Activated CD4-positive, alpha-beta memory T cell treated with anti-CD3 and anti-CD28 coated beads for 36 hours (primary cell): Measurements from ENCODE around the gene CCDC194. TPM values are rescaled to one million over a fixed set of nuclear protein-coding genes. Genes with fewer than 3 reads are reported as not detected.
"Not testable (repeated sequence)": the region's sequence is repeated elsewhere in the genome, so short reads cannot be mapped to it uniquely, and the experiment has no call there.

ENCODE experiments used
- CTCF ChIA-PET: fragments of 350-600 bp; sonication (Branson Sonifier 250); formaldehyde crosslinking; loops from one replicate; lab custom pipeline; 2021; ENCODE audit warnings: antibody characterized with exemption, inconsistent platforms; lab: Charles Lee
- POLR2A ChIA-PET: fragments of 350-600 bp; sonication (Branson Sonifier 250); formaldehyde crosslinking; loops from one replicate; lab custom pipeline; 2021; ENCODE audit warnings: antibody characterized with exemption; lab: Charles Lee
- DNase-seq: peaks from one replicate; pipeline ENCODE4 v3.0.0-alpha.2; 2020
- H3K27ac Mint-ChIP-seq: one replicate; pipeline ENCODE4 v1.8.0; 2021; ENCODE audit warnings: mixed read lengths
- H3K27me3 Mint-ChIP-seq: one replicate; pipeline ENCODE4 v1.8.0; 2021; ENCODE audit warnings: mixed read lengths
- H3K36me3 Mint-ChIP-seq: one replicate; pipeline ENCODE4 v1.8.0; 2021; ENCODE audit warnings: mixed read lengths
- H3K4me1 Mint-ChIP-seq: one replicate; pipeline ENCODE4 v1.8.0; 2021; ENCODE audit warnings: low read depth, mixed read lengths
- H3K4me3 Mint-ChIP-seq: one replicate; pipeline ENCODE4 v1.8.0; 2021; ENCODE audit warnings: mild to moderate bottlenecking, mixed read lengths
- H3K9me3 Mint-ChIP-seq: one replicate; pipeline ENCODE4 v1.8.0; 2021; ENCODE audit warnings: mixed read lengths
- intact Hi-C: fragments of 100-400 bp; cut with micrococcal nuclease; formaldehyde crosslinking; loops from one replicate; pipeline ENCODE4 v1.15.1; 2023
- total RNA-seq, 2 experiments: library from RNA; stranded (reverse); gene quantifications; one replicate each; pipeline ENCODE4 v1.2.3, GENCODE V29; 2021

Gene CCDC194
- total RNA-seq, 2 experiments from 2014 or later, result 1.4 to 2.3 TPM

DNA sequence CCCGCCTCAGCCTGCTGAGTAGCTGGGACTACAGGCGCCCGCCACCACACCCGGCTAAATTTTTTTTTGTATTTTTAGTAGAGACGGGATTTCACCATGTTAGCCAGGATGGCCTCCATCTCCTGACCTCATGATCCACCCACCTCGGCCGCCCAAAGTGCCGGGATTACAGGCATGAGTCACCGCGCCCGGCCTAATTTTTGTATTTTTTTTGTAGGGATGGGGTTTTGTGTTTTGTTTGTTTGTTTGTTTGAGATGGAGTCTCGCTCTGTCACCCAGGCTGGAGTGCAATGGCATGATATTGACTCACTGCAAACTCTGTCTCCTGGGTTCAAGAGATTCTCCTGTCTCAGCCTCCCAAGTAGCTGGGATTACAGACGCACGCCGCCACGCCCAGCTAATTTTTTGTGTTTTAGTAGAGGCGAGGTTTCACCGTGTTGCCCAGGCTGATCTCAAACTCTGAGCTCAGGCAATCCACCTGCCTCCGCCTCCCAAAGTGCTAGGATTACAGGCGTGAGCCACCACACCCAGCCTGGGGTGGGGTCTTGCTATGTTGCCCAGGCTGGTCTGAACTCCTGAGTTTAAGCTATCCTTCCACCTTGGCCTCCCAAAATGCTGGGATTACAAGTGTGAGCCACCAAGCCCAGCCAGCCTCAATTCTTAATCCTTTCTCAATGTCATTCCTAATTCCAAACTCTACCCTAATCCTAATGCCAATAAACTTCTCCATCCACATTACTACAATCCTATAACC lies 30.0 kb downstream of the CCDC194 start:
- intact Hi-C loops, H3K27me3 Mint-ChIP-seq, DNase-seq, H3K9me3 Mint-ChIP-seq, H3K4me3 Mint-ChIP-seq, H3K4me1 Mint-ChIP-seq, H3K36me3 Mint-ChIP-seq, POLR2A ChIA-PET, H3K27ac Mint-ChIP-seq: not testable (repeated sequence)
- CTCF ChIA-PET, result interaction anchor here (0.6 to 0.8 kb wide), 2 partner anchors 20 to 104 kb away, joined by 3 read pairs; no protein-coding TSS in a partner anchor

- Mint-ChIP-seq H3K4me1 (no peaks in the 10 kb centered on the region), H3K4me3 (no peak overlapping the region), H3K9me3 (no peaks in the 10 kb centered on the region), H3K36me3 (no peaks in the 10 kb centered on the region), H3K27me3 (no peaks in the 10 kb centered on the region), H3K27ac (no peak overlapping the region)
- intact Hi-C loops, result no loop called here
- ChIA-PET CTCF (interaction anchor here (1.2 kb wide), 1 partner anchor 26 kb away, joined by 4 read pairs; no protein-coding TSS in a partner anchor), POLR2A (no interaction called here)
- DNase-seq, result no peak
Observed at GRCh38 chr19:17359905-17360800, 33.8 kb downstream of the CCDC194 start.

- Mint-ChIP-seq H3K4me1 (no peaks in the 10 kb centered on the region), H3K9me3 (no peaks in the 10 kb centered on the region), H3K36me3 (no peaks in the 10 kb centered on the region), H3K27me3 (no peaks in the 10 kb centered on the region), H3K27ac (no peak overlapping the region), H3K4me3 (no peak overlapping the region)
- intact Hi-C loops, result no loop called here
- POLR2A ChIA-PET, result interaction anchor here (0.6 kb wide), 1 partner anchor 171 kb away, joined by 3 read pairs; no protein-coding TSS in a partner anchor
- CTCF ChIA-PET, result interaction anchor here (0.6 to 0.9 kb wide), 2 partner anchors 13 to 349 kb away, joined by 3 read pairs; no protein-coding TSS in a partner anchor
- no peak for DNase-seq
Observed at GRCh38 chr19:17358395-17358794, 35.6 kb downstream of the CCDC194 start.

DNA sequence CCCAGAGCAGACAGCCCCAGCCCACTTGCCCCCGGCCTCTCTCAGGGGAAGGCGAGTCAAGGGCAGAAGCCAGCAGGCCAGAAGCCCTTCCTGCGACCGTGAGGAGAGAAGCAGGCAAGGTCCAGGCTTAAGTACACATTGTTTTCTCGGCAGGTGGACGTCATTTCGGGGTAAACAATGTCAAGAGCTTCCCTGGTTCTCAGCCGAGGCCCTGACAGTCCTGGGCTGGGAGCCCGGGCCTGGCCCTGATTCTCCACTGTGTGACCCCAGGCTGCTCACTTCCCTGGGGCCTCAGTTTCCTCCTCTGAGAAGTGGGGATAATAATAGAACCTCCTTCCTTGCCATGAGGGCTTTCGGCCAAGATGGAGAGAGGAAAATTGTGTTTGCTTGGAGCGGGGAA lies 36.3 kb downstream of the CCDC194 start:
- ChIA-PET CTCF (interaction anchor here (0.5 kb wide), 1 partner anchor 1104 kb away, joined by 3 read pairs; no protein-coding TSS in a partner anchor), POLR2A (no interaction called here)
- H3K36me3 Mint-ChIP-seq, result no peaks in the 10 kb centered on the region
- no peak overlapping the region for H3K4me3 Mint-ChIP-seq
- H3K4me1 Mint-ChIP-seq, result no peaks in the 10 kb centered on the region
- DNase-seq, result no peak
- H3K27ac Mint-ChIP-seq, result no peak overlapping the region
- intact Hi-C loops, result no loop called here
- H3K9me3 Mint-ChIP-seq, result no peaks in the 10 kb centered on the region
- no peaks in the 10 kb centered on the region for H3K27me3 Mint-ChIP-seq

DNA sequence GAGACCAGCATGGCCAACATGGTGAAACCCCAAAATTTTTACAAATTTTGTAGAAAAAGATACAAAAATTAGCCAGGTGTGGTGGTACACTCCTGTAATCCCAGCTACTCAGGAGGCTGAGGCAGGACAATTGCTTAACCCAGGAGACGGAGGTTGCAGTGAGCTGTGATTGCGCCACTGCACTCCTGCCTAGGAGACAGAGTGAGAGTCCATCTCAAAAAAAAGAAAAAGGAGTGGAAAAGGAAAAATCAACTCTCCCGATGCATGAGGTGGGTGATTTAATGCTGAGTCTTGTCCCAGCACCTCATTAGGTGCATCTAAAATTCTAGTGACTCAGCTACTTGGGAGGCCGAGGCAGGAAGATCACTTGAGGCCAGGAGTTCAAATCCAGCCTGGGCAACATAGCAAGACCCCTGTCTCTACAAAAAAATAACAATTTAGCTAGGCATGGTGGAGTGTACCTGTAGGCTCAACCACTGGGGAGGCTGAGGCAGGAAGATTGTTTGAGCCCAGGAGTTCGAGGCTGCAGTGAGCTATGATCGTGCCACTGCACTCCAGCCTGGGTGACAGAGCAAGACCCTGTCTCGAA lies 36.8 kb downstream of the CCDC194 start:
- POLR2A ChIA-PET, result no interaction called here
- H3K36me3 Mint-ChIP-seq, result no peaks in the 10 kb centered on the region
- CTCF ChIA-PET, result interaction anchor here (0.5 kb wide), 1 partner anchor 1105 kb away, joined by 3 read pairs; no protein-coding TSS in a partner anchor

DNA sequence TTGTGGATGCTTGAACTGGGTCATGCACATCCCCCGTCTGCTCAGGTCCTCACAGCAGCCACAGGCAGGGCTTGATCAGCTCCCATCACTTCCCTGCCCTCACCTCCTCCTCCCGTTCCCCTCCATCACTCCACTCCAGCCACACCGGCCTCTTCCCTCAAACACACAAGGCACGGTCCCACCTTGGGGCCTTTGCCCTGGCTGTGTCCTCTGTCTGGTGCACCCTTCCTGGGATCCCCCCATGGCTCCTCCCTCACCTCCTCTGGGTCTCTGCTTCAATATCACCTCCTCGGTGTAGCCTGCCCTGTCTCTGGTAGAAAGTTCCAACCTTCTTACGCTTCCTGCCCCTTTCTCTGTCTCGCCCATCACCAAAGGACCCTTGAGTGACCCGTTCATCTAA lies 40.6 kb downstream of the CCDC194 start:
- POLR2A ChIA-PET, result no interaction called here
- peaks cover 5% of the 10 kb centered on the region for H3K27me3 Mint-ChIP-seq

More for the DNA sequence above, 36.8 kb downstream of the CCDC194 start:
- no peak overlapping the region for H3K27ac Mint-ChIP-seq
- no peak for DNase-seq
- intact Hi-C loops, result no loop called here
- H3K27me3 Mint-ChIP-seq, result no peaks in the 10 kb centered on the region
- H3K9me3 Mint-ChIP-seq, result no peaks in the 10 kb centered on the region
- H3K4me1 Mint-ChIP-seq, result no peaks in the 10 kb centered on the region
- no peak overlapping the region for H3K4me3 Mint-ChIP-seq

DNA sequence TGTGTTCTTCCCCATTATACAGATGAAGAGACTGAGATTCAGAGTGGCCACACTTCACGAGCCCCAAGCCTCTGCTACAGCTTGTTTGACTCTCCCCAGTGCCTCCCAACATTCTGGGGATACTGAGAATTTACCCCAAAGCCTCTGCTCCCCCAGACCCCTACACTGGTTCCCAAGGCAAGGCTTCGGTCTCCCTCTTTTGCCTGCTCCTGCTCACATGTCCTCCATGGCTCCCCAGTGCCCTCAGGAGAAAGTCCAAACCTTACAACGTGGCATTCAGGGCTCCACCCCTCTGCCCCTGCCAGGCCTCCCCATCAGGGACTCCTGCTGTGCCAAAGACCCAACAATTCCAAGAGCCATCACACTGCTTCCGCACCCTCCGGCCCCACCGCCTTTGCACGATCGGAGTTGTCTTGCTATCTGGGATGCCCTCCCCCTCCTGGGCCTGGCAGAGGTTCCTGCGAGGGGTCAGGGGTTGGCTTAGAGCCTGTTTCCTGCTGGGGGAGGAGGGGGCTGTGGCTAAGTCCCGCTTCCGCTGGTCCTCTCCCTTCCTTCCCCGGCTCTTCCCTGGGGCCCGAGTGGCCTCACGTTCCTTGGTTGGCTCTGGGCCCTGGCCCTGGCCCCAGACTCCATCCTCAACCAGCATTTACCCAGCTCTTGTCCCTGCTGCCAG lies 41.3 kb downstream of the CCDC194 start:
- ChIA-PET POLR2A (no interaction called here), CTCF (no interaction called here)
- H3K27ac Mint-ChIP-seq, result no peak overlapping the region
- no peaks in the 10 kb centered on the region for H3K36me3 Mint-ChIP-seq
- intact Hi-C loops, result no loop called here
- no peaks in the 10 kb centered on the region for H3K4me1 Mint-ChIP-seq
- DNase-seq, result no peak
- no peak overlapping the region for H3K4me3 Mint-ChIP-seq
- no peaks in the 10 kb centered on the region for H3K9me3 Mint-ChIP-seq
- H3K27me3 Mint-ChIP-seq, result peaks cover 7% of the 10 kb centered on the region

More for the DNA sequence above, 40.6 kb downstream of the CCDC194 start:
- CTCF ChIA-PET, result interaction anchor here (1.9 kb wide), 1 partner anchor 33 kb away, joined by 5 read pairs; no protein-coding TSS in a partner anchor
- no peaks in the 10 kb centered on the region for H3K36me3 Mint-ChIP-seq
- H3K9me3 Mint-ChIP-seq, result no peaks in the 10 kb centered on the region
- H3K4me3 Mint-ChIP-seq, result no peak overlapping the region
- intact Hi-C loops, result no loop called here
- no peak for DNase-seq
- no peak overlapping the region for H3K27ac Mint-ChIP-seq
- no peaks in the 10 kb centered on the region for H3K4me1 Mint-ChIP-seq

- CTCF ChIA-PET, result interaction anchor here (1.0 kb wide), 1 partner anchor 34 kb away, joined by 3 read pairs; no protein-coding TSS in a partner anchor
- POLR2A ChIA-PET, result no interaction called here
- DNase-seq, result no peak
- Mint-ChIP-seq H3K27me3 (peaks cover 8% of the 10 kb centered on the region), H3K36me3 (no peaks in the 10 kb centered on the region), H3K9me3 (no peaks in the 10 kb centered on the region), H3K4me1 (no peaks in the 10 kb centered on the region), H3K4me3 (no peak overlapping the region), H3K27ac (no peak overlapping the region)
- intact Hi-C loops, result no loop called here
Observed at GRCh38 chr19:17351815-17352435, 42.1 kb downstream of the CCDC194 start.

DNA sequence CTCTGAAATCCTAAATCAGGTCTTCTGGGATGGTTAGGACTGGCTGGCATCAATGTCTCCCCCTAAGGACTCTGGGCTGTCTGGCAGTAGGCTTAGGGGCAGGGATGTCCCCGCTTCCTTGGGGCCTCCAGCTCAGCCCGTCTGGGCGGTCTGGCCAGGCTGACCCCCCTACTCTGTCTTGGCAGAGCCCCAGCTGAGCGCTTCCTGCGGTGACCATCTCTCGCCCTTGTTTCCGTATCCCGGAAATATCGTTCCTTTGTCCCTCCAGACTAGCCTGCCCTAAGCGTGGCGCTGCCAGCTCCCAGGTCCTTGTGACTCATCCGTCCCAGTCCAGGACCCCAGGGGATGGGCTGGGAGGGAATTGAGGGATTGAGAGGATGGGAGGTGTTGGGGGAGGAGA lies 45.3 kb downstream of the CCDC194 start:
- Mint-ChIP-seq H3K4me1 (peaks cover 4% of the 10 kb centered on the region), H3K4me3 (no peak overlapping the region), H3K27ac (no peak overlapping the region), H3K36me3 (peaks cover 2% of the 10 kb centered on the region), H3K9me3 (no peaks in the 10 kb centered on the region), H3K27me3 (peaks cover 8% of the 10 kb centered on the region)
- intact Hi-C loops, result no loop called here
- CTCF ChIA-PET, result interaction anchor here (4.5 kb wide), 1 partner anchor 37 kb away, joined by 42 read pairs; no protein-coding TSS in a partner anchor
- POLR2A ChIA-PET, result no interaction called here
- DNase-seq, result no peak

- H3K27ac Mint-ChIP-seq, result no peak overlapping the region
- H3K4me1 Mint-ChIP-seq, result peaks cover 4% of the 10 kb centered on the region
- H3K9me3 Mint-ChIP-seq, result no peaks in the 10 kb centered on the region
- intact Hi-C loops, result no loop called here
- ChIA-PET CTCF (interaction anchor here (4.5 kb wide), 1 partner anchor 38 kb away, joined by 42 read pairs; no protein-coding TSS in a partner anchor), POLR2A (no interaction called here)
- DNase-seq, result no peak
- peaks cover 2% of the 10 kb centered on the region for H3K36me3 Mint-ChIP-seq
- H3K4me3 Mint-ChIP-seq, result no peak overlapping the region
- H3K27me3 Mint-ChIP-seq, result peaks cover 8% of the 10 kb centered on the region
Observed at GRCh38 chr19:17347877-17348276, 46.1 kb downstream of the CCDC194 start.

- Mint-ChIP-seq H3K27ac (no peak overlapping the region), H3K4me3 (no peak overlapping the region), H3K9me3 (no peaks in the 10 kb centered on the region), H3K36me3 (peaks cover 2% of the 10 kb centered on the region), H3K27me3 (peaks cover 8% of the 10 kb centered on the region), H3K4me1 (peaks cover 4% of the 10 kb centered on the region)
- ChIA-PET POLR2A (no interaction called here), CTCF (interaction anchor here (0.8 to 4.5 kb wide), 2 partner anchors 38 to 82 kb away, joined by 3 to 42 read pairs; no protein-coding TSS in a partner anchor)
- intact Hi-C loops, result no loop called here
- DNase-seq, result no peak
Observed at GRCh38 chr19:17347361-17347760, 46.6 kb downstream of the CCDC194 start.
